ENCODE measurements around the gene SLC6A6.
A peak's percentile ranks its signal among the peaks of the same experiment; 100 is the strongest.

The SLC6A6 gene

DNA sequence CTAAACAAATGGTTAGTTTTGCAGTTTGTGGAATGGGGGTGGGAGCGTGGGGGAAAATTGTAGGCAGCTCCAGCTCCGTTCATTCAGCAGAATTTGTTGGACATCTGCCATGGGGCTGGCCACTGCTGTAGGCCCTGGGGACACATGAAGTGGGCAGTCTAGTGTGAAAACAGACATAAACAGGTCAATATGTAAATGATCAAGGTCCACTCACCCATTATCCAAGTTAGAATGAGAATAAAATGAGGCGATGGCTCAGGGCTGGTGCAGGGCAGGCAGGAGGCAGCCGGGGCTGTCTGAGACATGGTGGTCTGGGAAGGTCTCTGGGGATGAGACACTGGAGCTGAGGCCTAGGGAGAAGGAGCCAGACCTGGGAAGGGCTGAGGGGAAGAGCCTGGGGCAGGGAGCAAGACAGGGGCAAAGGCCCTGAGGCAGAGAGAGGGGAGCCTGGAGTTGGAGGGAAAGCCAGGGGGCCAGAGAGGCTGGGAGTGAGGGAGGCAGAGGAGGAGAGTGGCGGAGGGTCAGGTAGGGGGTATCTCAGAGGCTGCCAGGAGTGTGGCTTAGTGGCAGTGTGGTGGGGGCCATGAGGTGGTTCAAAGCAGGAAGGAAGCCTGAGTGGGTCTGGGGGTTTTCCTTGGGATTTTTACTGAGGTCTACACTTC is 6.2 kb upstream of the SLC6A6 start:
- TF ChIP-seq, protein P1, sequence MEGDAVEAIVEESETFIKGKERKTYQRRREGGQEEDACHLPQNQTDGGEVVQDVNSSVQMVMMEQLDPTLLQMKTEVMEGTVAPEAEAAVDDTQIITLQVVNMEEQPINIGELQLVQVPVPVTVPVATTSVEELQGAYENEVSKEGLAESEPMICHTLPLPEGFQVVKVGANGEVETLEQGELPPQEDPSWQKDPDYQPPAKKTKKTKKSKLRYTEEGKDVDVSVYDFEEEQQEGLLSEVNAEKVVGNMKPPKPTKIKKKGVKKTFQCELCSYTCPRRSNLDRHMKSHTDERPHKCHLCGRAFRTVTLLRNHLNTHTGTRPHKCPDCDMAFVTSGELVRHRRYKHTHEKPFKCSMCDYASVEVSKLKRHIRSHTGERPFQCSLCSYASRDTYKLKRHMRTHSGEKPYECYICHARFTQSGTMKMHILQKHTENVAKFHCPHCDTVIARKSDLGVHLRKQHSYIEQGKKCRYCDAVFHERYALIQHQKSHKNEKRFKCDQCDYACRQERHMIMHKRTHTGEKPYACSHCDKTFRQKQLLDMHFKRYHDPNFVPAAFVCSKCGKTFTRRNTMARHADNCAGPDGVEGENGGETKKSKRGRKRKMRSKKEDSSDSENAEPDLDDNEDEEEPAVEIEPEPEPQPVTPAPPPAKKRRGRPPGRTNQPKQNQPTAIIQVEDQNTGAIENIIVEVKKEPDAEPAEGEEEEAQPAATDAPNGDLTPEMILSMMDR (IDR thresholded peaks at IDR 0.05) = no peak
- H3K4me1 ChIP-seq (ENCODE audit: control insufficient read depth in 1 of 2, insufficient read depth in 1 of 2, low read depth in 1 of 2, low read length in 1 of 2) = peaks cover 66 to 71% of the 10 kb centered on the region in 2 experiments
- no peak overlapping the region for H3K27ac ChIP-seq
- H3K36me3 ChIP-seq = no peaks in the 10 kb centered on the region
- H3K9me3 ChIP-seq = no peaks in the 10 kb centered on the region
- H3K27me3 ChIP-seq = no peaks in the 10 kb centered on the region
- no peak overlapping the region for H3K4me3 ChIP-seq (ENCODE audit: low read depth in 1 of 2, low read length in 1 of 2)

DNA sequence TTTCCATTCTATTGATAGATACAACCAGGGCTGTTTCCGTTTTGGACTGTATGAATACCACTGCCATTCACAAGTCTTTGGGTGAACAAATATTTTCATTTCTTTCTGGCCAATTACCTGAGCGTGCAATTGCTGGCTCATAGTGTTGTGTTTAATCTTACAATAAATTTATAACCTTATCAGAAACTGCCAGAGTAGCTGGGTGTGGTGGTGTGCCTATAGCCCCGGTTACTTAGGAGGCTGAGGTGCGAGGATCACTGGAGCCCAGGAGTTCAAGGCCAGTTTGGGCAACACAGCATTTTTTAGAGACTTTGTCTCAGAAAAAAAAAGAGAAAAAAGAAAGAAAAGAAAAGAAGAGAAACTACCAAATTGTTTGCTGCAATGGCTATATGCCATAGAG is 5.4 kb upstream of the SLC6A6 start:
- Histone ChIP-seq H3K36me3 (no peaks in the 10 kb centered on the region), H3K4me3 (ENCODE audit: low read depth in 1 of 2, low read length in 1 of 2) (peak overlapping the region in 1 of 2 experiments; percentile 47), H3K4me1 (ENCODE audit: control insufficient read depth in 1 of 2, insufficient read depth in 1 of 2, low read depth in 1 of 2, low read length in 1 of 2) (peaks cover 68 to 71% of the 10 kb centered on the region in 2 experiments), H3K9me3 (no peaks in the 10 kb centered on the region), H3K27me3 (no peaks in the 10 kb centered on the region), H3K27ac (peak overlapping the region; percentile 99)
- TF ChIP-seq, protein P1 (IDR thresholded peaks at IDR 0.05) = no peak

DNA sequence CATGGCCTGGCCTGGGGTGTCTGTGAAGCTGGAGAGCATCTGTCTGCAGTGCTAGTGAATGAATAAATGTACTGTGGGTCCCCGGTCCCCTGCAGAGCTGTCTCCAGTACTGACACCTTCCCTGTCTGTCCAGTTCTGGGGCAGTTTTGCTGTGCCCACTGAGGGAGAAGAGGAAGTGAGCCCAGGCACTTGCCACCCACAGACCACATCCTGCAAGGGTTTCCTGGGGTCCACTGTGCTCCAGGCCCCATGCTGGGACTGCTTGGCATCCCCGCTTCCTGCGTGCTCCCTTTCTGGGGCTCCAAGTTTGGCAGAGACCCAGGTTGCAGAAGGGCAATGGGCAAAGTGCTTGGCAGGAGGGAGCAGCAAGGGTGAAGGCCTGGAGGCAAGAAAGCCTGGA is 4.9 kb upstream of the SLC6A6 start:
- Histone ChIP-seq H3K4me1 (ENCODE audit: control insufficient read depth in 1 of 2, insufficient read depth in 1 of 2, low read depth in 1 of 2, low read length in 1 of 2) (peaks cover 66 to 70% of the 10 kb centered on the region in 2 experiments), H3K27ac (peak overlapping the region; percentile 99)
- TF ChIP-seq, protein P1 (IDR thresholded peaks at IDR 0.05) = no peak

DNA sequence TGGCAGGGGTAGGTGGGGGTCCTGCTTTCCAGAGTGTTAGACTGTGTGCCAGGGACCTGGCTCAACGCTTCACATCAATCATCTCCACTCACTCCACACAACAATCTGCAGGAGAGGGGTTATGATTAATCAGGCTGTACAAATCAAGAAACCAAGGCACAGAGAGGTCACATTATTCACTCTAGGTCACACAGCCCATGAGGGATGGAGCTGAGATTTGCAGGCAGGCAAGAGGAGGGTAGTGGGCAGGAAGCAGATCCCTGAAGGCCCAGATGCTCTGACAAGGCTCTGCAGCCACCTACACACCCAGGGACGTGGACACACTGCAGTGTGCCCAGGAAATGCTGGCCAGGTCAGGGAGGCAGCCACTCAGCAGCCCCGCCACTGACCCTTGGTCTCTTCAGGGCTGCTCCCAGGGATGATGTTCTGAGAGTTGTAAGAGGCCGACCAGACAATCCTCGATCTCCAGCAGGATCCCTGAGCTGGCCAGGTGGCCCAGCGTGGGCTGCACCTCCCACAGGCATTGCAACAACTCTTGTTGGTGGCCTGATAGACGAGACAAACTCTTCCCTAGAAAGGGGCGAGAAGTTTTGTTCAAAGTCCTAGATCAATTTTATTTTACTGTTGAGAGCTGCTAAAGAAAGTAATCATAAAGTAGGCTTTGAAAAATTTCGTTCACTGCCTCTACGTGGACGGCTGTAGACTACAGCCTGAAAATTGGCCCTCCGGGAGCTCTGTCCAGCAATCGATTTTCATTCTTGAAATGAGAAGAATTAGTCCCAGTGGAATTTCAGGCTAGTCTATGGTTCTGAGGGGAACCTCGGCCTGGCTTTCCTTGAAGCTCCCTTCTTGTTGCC is 4.2 kb upstream of the SLC6A6 start:
- Histone ChIP-seq H3K4me1 (ENCODE audit: control insufficient read depth in 1 of 2, insufficient read depth in 1 of 2, low read depth in 1 of 2, low read length in 1 of 2) (peaks cover 60 to 64% of the 10 kb centered on the region in 2 experiments), H3K27ac (peak overlapping the region; percentile 99), H3K36me3 (no peaks in the 10 kb centered on the region), H3K9me3 (no peaks in the 10 kb centered on the region), H3K27me3 (no peaks in the 10 kb centered on the region), H3K4me3 (ENCODE audit: low read depth in 1 of 2, low read length in 1 of 2) (peak overlapping the region in 1 of 2 experiments; percentile 47)
- TF ChIP-seq, protein P1 (IDR thresholded peaks at IDR 0.05) = no peak

More for the DNA sequence above, 4.9 kb upstream of the SLC6A6 start:
- Histone ChIP-seq H3K36me3 (no peaks in the 10 kb centered on the region), H3K27me3 (no peaks in the 10 kb centered on the region), H3K4me3 (ENCODE audit: low read depth in 1 of 2, low read length in 1 of 2) (peak overlapping the region in 1 of 2 experiments; percentile 47), H3K9me3 (no peaks in the 10 kb centered on the region)

DNA sequence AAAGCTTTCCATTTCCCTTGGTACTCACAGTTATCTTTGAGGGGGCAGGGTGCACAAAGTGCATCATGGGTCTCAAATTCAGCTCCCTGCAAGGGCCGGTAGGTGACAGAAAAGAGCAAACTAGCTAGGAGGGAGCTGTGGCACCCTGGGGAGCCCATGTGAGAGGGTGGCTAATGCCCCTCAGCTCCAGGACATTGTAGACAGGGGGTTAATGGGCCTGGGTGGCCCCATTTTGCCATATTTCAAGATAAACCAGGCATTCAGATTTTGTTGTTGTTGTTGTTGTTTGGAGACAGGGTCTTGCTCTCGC is 3.7 kb upstream of the SLC6A6 start:
- TF ChIP-seq, protein P1 (IDR thresholded peaks at IDR 0.05) = no peak
- no peaks in the 10 kb centered on the region for H3K9me3 ChIP-seq
- peak overlapping the region; percentile 99 for H3K27ac ChIP-seq
- no peak overlapping the region for H3K4me3 ChIP-seq (ENCODE audit: low read depth in 1 of 2, low read length in 1 of 2)
- H3K27me3 ChIP-seq = no peaks in the 10 kb centered on the region
- peaks cover 56 to 62% of the 10 kb centered on the region in 2 experiments for H3K4me1 ChIP-seq (ENCODE audit: control insufficient read depth in 1 of 2, insufficient read depth in 1 of 2, low read depth in 1 of 2, low read length in 1 of 2)
- H3K36me3 ChIP-seq = no peaks in the 10 kb centered on the region

Data from neutrophil (primary cell).